GDM1 (cell line): ENCODE measurements around the gene METTL6.
"Not testable (repeated sequence)": the region's sequence is repeated elsewhere in the genome, so short reads cannot be mapped to it uniquely, and the experiment has no call there.

Experiments
- DNase-seq: peaks from one replicate; lab custom pipeline; 2025; lab: John Stamatoyannopoulos, UW

The METTL6 gene

GRCh38 chr3:15404767-15405166 is 22.6 kb downstream of the METTL6 start:
- no peak for DNase-seq

DNA sequence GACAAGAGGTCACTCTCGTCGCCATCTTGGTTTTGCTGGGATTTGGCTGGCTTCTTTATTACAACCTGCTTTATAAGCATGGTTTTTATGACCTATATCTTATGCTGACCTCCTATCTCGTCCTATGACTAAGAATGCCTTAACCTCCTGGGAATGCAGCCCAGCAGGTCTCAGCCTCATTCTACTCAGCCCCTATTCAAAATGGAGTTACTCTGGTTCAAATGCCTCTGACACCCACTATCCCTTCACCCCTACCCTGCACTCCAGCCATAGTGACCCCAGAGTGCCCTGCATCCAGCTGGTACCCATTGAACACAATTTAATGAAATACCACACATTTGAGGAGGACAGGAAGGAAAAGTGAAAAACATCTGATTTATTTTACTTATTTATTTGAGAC is 23.4 kb downstream of the METTL6 start:
- DNase-seq: no peak

DNA sequence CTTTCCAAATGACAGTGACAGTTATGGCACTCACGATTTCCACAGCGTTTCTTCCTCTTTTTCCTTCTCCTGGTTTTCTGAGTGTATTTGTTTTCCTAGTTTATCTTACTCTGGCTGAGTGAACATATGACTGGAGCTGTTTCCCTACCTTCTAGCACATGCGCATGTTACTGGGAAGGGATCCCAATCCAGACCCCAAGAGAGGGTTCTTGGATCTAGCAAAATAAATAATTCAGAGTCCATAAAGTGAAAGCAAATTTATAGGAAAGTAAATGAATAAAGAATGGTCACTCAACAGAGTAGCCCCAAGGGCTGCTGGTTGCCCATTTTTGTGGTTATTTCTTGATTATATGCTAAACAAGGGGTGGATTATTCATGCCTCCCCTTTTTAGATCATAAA is 23.8 kb downstream of the METTL6 start:
- no peak for DNase-seq

DNA sequence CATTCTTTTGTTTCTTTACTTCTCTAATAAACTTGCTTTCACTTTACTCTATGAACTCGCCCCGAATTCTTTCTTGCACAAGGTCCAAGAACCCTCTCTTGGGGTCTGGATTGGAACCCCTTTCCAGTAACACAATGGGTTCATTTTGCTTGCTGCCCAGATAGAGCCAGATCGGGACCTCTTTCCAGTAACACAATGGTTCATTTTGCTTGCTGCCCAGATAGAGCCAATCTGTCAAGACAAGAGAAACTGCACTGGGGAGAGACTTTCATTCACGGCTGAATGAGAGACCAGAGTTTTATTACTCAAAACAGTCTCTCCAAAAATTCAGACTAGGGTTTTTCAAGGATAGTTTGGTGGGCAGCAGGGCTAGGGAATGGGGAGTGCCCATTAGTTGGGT is 25.4 kb downstream of the METTL6 start:
- no peak for DNase-seq

DNA sequence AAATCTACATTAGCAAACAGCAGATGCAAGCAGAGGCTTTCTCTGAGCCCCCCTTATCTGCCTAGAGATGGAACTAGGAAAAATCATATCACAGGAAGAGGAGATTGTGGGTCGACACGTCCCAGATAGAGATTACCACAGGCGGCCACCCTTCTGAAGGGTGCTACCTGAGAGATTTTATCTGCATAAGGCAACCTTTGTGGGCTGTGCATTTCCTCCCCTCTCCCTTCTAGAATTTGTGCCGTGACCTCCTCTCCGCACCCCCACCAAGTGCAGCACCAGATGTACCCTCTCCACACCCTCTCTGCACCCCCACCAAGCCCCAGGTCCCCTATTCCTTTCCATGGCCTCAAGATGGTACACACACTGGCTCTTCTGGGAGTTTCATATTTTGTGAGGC is 27.4 kb downstream of the METTL6 start:
- DNase-seq: no peak

GRCh38 chr3:15398731-15399133 is 28.6 kb downstream of the METTL6 start:
- DNase-seq: not testable (repeated sequence)

DNA sequence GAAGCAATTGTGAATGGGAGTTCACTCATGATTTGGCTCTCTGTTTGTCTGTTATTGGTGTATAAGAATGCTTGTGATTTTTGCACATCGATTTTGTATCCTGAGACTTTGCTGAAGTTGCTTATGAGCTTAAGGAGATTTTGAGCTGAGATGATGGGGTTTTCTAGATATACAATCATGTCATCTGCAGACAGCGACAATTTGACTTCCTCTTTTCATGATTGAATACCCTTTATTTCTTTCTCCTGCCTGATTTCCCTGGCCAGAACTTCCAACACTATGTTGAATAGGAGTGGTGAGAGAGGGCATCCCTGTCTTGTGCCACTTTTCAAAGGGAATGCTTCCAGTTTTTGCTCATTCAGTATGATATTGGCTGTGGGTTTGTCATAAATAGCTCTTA is 34.1 kb downstream of the METTL6 start:
- DNase-seq: not testable (repeated sequence)

GRCh38 chr3:15391007-15391406 is 36.3 kb downstream of the METTL6 start:
- no peak for DNase-seq

DNA sequence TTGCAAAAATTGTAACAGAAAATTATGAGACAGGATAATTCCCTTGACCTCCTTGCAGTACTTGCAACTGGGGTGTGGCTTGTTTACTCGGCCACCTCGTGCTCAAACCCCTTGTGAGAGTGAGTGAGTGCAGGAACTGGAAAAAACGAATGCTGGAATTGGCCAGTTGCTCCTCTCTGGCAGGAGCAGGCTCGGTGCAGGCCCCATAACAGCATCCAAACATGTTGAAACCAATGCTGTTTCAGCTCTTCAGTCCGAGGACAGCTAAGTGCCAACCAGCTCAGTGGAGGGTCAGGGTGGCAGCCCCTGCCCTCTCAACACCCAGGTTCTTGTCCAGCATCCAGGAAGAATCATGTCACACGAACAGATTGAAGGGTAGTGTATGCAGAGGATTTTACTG is 36.9 kb downstream of the METTL6 start:
- no peak for DNase-seq

DNA sequence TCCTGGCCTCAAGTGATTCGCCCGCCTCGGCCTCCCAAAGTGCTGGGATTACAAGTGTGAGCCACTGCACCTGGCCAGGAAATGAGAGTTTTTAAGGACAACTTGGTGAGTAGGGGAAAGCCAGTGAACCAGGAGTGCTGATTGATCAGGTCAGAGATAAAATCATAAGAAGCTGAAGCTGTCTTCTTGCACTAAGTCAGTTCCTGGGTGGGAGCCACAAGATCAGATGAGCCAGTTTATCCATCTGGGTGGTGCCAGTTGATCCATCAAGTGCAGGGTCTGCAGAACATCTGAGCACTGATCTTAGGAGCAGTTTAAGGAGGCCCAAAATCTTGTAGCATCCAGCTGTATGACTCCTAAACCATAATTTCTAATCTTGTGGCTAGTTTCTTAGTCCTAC is 39.0 kb downstream of the METTL6 start:
- not testable (repeated sequence) for DNase-seq

- no peak for DNase-seq
Observed at GRCh38 chr3:15387735-15388134, 39.6 kb downstream of the METTL6 start.

GRCh38 chr3:15387171-15387581 is 40.2 kb downstream of the METTL6 start:
- DNase-seq: no peak

GRCh38 chr3:15386654-15386955 is 40.7 kb downstream of the METTL6 start:
- DNase-seq: not testable (repeated sequence)

DNA sequence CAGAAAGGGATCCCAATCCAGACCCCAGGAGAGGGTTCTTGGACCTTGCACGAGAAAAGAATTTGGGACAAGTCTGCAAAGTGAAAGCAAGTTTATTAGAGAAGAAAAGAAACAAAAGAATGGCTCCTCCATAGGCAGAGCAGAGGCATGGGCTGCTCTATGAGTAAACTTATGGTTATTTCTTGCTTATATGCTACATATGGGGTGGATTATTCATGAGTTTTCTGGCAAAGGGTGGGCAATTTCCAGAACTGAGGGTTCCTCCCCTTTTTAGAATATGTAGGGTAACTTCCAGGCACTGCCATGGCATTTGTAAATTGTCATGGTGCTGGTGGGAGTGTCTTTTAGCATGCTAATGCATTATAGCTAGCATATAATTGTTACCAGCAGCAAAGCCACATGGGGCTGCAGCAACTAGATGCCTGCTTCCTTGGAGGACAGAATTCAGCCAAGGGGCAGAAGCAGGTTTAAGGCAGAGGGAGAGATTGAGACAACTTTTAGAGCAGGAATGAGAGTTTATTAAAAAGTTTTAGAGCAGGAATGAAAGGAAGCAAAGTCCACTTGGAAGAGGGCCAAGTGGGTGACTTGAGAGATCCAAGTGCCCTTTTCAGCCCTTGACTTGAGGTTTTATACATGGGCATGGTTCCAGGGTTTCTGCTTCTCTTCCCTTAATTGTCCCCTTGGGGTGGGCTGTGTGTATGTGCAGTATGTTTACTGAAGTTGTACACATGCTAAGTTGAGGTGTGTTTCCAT is 41.3 kb downstream of the METTL6 start:
- DNase-seq: no peak

DNA sequence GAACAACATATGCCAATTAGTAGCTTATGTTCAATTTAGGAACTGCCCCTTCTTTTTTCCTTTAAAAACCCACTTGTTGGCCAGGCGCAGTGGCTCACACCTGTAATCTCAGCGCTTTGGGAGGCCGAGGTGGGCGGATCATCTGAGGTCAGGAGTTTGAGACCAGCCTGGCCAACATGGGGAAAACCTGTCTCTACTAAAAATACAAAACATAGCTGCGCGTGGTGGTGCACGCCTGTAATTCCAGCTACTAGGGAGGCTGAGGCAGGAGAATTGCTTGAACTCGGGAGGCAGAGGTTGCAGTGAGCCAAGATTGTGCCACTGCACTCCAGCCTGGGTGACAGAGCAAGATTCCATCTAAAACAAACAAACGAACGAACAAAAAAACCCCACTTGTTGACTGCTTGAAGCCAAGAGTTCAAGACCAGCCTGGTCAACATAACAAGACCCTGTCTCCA is 42.1 kb downstream of the METTL6 start:
- not testable (repeated sequence) for DNase-seq

DNA sequence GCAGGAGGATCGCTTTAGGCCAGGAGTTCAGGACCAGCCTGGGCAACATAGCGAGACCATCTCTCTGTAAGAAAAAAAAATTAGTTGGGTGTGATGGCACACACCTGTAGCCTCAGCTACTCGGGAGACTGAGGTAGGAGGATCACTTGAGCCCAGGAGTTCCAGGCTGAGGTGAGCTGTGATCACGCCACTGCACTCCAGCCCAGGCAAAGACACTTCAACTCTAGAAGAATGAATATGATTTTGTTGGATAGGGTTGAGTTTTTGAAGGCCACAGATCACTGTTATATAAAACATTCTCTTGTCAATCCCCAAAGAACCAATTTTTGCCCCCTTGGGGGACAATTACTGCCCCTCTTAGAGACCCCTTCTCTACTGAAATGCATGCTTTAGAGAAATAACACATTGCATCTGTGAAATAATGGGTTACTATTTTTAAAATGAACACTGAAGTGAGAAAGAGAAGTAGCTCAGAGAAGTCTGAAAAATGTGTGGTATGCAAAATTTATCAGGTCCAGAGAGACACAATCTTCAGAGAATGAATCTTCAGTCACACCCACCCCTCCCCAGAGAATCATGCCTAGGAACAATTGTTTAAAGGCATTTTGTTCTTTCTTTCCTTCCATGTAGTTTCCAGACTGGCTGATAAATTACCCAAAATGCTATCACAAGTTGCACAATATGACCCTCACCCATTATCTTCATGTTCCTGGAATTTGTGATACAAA is 42.7 kb downstream of the METTL6 start:
- no peak for DNase-seq

DNA sequence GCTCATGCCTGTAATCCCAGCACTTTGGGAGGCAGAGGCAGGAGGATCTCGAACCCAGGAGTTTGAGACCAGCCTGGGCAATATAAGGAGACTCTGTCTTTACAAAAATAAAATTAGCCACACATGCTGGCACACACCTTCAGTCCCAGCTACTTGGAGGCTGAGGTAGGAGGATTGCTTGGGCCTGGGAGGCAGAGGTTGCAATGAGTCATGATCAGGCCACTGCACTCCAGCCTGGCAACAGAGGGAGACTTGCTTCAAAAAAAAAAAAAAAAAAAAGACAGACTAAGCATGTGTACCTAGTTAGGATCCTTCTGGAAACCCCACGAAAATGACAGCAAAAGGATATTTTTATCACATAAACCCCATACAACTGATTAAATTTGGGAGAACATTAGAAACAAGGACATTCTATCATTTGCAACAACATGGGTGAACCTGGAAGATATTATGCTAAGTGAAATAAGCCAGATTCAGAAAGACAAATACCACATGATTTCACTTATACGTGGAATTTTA is 44.9 kb downstream of the METTL6 start:
- no peak for DNase-seq

DNA sequence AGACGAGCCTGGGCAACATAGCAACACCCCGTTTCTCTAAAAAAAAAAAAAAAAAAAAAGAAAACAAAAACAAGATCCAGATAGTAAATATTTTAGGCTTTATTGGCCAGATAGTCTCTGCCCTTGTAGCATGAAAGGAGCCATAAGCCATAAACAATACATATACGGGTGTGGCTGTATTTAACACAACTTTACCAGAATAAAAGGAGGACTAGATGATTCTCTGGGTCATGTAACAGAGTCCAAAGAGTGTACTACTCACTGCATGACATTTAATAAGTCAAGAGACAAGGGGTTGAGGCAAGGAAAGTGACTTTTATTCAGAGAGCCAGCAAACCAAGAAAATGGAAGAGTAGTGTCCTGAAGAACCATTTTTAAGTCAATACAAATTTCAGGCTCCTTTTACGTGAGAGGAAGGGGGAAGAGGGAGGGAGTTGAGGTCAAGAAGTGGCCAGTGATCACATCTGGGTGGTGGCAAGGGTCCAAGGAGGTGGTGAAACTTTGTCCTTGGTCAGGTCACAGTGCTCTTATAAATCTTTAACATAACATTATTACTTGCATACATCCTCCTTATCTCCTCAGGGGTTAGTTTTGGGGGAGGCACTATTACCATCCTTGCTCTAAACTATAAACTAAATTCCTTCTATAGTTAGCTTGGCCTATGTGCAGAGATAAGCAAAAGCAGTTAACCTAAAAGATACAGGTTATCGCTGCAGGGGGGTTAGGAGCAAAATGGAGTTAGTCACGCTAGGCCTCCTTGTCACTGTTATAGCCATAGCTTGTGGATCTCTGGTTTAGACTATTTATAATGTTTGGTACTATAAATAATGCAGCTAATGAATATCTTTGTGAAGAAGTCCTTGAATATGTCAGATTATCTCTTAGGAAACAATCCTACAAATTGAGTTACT is 46.1 kb downstream of the METTL6 start:
- no peak for DNase-seq

- peak; percentile 72 for DNase-seq
Observed at GRCh38 chr3:15377961-15378791, 49.2 kb downstream of the METTL6 start.

GRCh38 chr3:15375461-15376000 is 51.8 kb downstream of the METTL6 start:
- DNase-seq: no peak

- no peak for DNase-seq
Observed at GRCh38 chr3:15372918-15373317, 54.4 kb downstream of the METTL6 start.
